GM21423 (cell line): ENCODE data around the gene CD79A.
"Not testable (repeated sequence)": the region's sequence is repeated elsewhere in the genome, so short reads cannot be mapped to it uniquely, and the experiment has no call there.

Experiments
- ATAC-seq: cut with Tn5 transposase; IDR thresholded peaks from one replicate; pipeline ENCODE4 v1.9.1; 2021; ENCODE audit warnings: mild to moderate bottlenecking, moderate library complexity; ENCODE audit not compliant: unreplicated experiment

The CD79A gene

GRCh38 chr19:41904118-41904870 is 27.2 kb downstream of the CD79A start:
- no peak for ATAC-seq

- no peak for ATAC-seq
Measured at GRCh38 chr19:41905273-41906002, 28.4 kb downstream of the CD79A start.

- no peak for ATAC-seq
Measured at GRCh38 chr19:41906271-41906670, 29.2 kb downstream of the CD79A start.

GRCh38 chr19:41906916-41907680 is 30.0 kb downstream of the CD79A start:
- ATAC-seq: no peak

GRCh38 chr19:41907994-41908615 is 31.0 kb downstream of the CD79A start:
- ATAC-seq: no peak

GRCh38 chr19:41908724-41909464 is 31.8 kb downstream of the CD79A start:
- ATAC-seq: no peak

- no peak for ATAC-seq
Measured at GRCh38 chr19:41909706-41910105, 32.6 kb downstream of the CD79A start.

- ATAC-seq: no peak
Measured at GRCh38 chr19:41910240-41910991, 33.3 kb downstream of the CD79A start.

GRCh38 chr19:41910992-41911888 is 34.2 kb downstream of the CD79A start:
- no peak for ATAC-seq

- ATAC-seq: no peak
Measured at GRCh38 chr19:41911889-41912731, 35.0 kb downstream of the CD79A start.

- no peak for ATAC-seq
Measured at GRCh38 chr19:41912899-41913537, 35.9 kb downstream of the CD79A start.

GRCh38 chr19:41913538-41914423 is 36.7 kb downstream of the CD79A start:
- no peak for ATAC-seq

GRCh38 chr19:41914424-41914834 is 37.4 kb downstream of the CD79A start:
- not testable (repeated sequence) for ATAC-seq

- ATAC-seq: no peak
Measured at GRCh38 chr19:41915021-41915775, 38.1 kb downstream of the CD79A start.

GRCh38 chr19:41915776-41916414 is 38.8 kb downstream of the CD79A start:
- ATAC-seq: no peak
